ENCODE data around the gene SEH1L.

Gene SEH1L, protein sequence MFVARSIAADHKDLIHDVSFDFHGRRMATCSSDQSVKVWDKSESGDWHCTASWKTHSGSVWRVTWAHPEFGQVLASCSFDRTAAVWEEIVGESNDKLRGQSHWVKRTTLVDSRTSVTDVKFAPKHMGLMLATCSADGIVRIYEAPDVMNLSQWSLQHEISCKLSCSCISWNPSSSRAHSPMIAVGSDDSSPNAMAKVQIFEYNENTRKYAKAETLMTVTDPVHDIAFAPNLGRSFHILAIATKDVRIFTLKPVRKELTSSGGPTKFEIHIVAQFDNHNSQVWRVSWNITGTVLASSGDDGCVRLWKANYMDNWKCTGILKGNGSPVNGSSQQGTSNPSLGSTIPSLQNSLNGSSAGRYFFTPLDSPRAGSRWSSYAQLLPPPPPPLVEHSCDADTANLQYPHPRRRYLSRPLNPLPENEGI

DNA sequence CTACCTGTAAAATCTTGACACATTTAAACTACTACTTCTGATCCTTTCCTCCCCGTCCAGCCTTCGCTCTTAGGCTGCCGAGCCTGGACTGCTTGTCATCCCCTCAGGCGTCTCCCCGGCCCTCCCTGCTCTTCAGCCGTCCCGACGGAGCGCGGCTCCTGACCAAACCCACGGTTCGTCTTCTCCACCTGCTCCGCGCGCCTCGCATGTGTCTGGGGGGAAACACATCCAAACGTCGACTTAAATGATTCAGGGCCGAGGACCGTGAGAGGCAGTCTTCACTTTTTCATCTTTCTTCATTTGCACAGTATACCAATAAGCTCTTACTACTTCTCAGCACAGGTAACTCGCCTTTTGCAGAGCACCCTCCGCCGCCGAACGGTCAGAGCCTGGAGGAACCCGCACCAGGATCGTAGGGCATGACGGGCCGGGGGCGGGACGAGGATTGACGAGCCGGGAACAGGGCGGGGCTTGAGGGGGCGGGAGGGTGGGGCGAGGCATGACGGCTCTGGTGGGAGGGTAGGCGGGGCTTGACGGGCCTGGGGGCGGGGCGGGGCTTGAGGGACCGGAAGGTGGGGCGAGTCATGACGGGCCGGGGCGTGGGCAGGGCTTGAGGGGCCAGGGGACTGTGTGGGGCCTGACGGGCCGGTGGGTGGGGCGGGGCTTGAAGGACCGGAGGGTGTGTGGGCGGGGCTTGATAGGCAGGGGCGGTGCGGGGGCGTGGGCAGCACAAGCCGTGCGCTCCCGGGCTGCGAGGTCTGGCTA lies at the start of gene SEH1L:
Gene SEH1L (plus strand): TSS at position 727 of the 765 bp plus-strand sequence. CDS start 111 bp downstream, outside the sequence.
- Histone ChIP-seq H3K27ac (ENCODE audit: extremely low read depth, low read depth, low read length) (peak within 1 kb of the TSS; percentile 90), H3K4me1 (ENCODE audit: control insufficient read depth, insufficient read depth, low read length) (peaks cover 5% of the 10 kb centered on the region), H3K9me3 (ENCODE audit: control insufficient read depth, insufficient read depth, low read depth, low read length) (no peaks in the 10 kb centered on the region), H3K36me3 (ENCODE audit: control insufficient read depth in 2 of 2, insufficient read depth in 1 of 2, low read length in 2 of 2) (peaks cover 2 to 15% of the 10 kb centered on the region in 2 experiments; a peak in 2 of 3 replicates), H3K4me3 (ENCODE audit: low read depth, low read length) (peak within 1 kb of the TSS; percentile 73)
- POLR2A ChIA-PET: interaction anchor here (0.6 to 6.9 kb wide), 8 partner anchors 11 to 655 kb away, joined by 3 to 66 read pairs (median 6); partner anchors contain the start of genes AFG3L2, CEP192, CEP76 and PRELID3A
- CTCF ChIA-PET: interaction anchor here (2.6 kb wide), 1 partner anchor 13 kb away, joined by 11 read pairs; no protein-coding TSS in a partner anchor
- TF ChIP-seq ZNF239 (tag by site-specific recombination; IDR thresholded peaks at IDR 0.05) (no peak), ZNF10 (tag by site-specific recombination; IDR thresholded peaks at IDR 0.05) (no peak), ZNF529 (tag by site-specific recombination; IDR thresholded peaks at IDR 0.05; ENCODE audit: insufficient replicate concordance) (no peak), ZBTB7A (tag by site-specific recombination; IDR thresholded peaks at IDR 0.05; ENCODE audit: low read depth) (no peak), MYNN (tag by site-specific recombination; IDR thresholded peaks at IDR 0.05; ENCODE audit: borderline replicate concordance) (no peak), TRIM28 (IDR thresholded peaks at IDR 0.05; ENCODE audit: borderline replicate concordance, low read length) (no peak), IKZF3 (tag by site-specific recombination; IDR thresholded peaks at IDR 0.05) (0 out of 2 replicates have a peak, but pooled peaks have one; percentile 2), ZNF473 (tag by site-specific recombination; IDR thresholded peaks at IDR 0.05) (no peak), ZNF558 (tag by site-specific recombination; IDR thresholded peaks at IDR 0.05) (no peak), SCRT2 (tag by site-specific recombination; IDR thresholded peaks at IDR 0.05) (no peak), ZNF585B (tag by site-specific recombination; IDR thresholded peaks at IDR 0.05) (no peak), ZXDB (tag by site-specific recombination; IDR thresholded peaks at IDR 0.05) (no peak; the same call in 1 of the 2 replicates), ZNF600 (tag by site-specific recombination; IDR thresholded peaks at IDR 0.05) (peak; percentile 95), ZNF707 (tag by site-specific recombination; IDR thresholded peaks at IDR 0.05) (no peak), ZNF530 (tag by site-specific recombination; IDR thresholded peaks at IDR 0.05; ENCODE audit: low read depth) (no peak), ZNF391 (tag by site-specific recombination; IDR thresholded peaks at IDR 0.05; ENCODE audit: borderline replicate concordance, low read depth) (0 out of 2 replicates have a peak, but pooled peaks have one; percentile 30), KLF16 (tag by site-specific recombination; IDR thresholded peaks at IDR 0.05) (0 out of 2 replicates have a peak, but pooled peaks have one; percentile 7)
- TF ChIP-seq, protein P1, sequence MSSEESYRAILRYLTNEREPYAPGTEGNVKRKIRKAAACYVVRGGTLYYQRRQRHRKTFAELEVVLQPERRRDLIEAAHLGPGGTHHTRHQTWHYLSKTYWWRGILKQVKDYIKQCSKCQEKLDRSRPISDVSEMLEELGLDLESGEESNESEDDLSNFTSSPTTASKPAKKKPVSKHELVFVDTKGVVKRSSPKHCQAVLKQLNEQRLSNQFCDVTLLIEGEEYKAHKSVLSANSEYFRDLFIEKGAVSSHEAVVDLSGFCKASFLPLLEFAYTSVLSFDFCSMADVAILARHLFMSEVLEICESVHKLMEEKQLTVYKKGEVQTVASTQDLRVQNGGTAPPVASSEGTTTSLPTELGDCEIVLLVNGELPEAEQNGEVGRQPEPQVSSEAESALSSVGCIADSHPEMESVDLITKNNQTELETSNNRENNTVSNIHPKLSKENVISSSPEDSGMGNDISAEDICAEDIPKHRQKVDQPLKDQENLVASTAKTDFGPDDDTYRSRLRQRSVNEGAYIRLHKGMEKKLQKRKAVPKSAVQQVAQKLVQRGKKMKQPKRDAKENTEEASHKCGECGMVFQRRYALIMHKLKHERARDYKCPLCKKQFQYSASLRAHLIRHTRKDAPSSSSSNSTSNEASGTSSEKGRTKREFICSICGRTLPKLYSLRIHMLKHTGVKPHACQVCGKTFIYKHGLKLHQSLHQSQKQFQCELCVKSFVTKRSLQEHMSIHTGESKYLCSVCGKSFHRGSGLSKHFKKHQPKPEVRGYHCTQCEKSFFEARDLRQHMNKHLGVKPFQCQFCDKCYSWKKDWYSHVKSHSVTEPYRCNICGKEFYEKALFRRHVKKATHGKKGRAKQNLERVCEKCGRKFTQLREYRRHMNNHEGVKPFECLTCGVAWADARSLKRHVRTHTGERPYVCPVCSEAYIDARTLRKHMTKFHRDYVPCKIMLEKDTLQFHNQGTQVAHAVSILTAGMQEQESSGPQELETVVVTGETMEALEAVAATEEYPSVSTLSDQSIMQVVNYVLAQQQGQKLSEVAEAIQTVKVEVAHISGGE (tag by site-specific recombination; conservative IDR thresholded peaks at IDR 0.05; ENCODE audit: low read depth): no peak; the same call in none of the 2 replicates
- TF ChIP-seq, protein P2, sequence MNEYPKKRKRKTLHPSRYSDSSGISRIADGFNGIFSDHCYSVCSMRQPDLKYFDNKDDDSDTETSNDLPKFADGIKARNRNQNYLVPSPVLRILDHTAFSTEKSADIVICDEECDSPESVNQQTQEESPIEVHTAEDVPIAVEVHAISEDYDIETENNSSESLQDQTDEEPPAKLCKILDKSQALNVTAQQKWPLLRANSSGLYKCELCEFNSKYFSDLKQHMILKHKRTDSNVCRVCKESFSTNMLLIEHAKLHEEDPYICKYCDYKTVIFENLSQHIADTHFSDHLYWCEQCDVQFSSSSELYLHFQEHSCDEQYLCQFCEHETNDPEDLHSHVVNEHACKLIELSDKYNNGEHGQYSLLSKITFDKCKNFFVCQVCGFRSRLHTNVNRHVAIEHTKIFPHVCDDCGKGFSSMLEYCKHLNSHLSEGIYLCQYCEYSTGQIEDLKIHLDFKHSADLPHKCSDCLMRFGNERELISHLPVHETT (tag by site-specific recombination; IDR thresholded peaks at IDR 0.05): peak; percentile 13; the same call in 1 of the 2 replicates
- TF ChIP-seq, protein P3, sequence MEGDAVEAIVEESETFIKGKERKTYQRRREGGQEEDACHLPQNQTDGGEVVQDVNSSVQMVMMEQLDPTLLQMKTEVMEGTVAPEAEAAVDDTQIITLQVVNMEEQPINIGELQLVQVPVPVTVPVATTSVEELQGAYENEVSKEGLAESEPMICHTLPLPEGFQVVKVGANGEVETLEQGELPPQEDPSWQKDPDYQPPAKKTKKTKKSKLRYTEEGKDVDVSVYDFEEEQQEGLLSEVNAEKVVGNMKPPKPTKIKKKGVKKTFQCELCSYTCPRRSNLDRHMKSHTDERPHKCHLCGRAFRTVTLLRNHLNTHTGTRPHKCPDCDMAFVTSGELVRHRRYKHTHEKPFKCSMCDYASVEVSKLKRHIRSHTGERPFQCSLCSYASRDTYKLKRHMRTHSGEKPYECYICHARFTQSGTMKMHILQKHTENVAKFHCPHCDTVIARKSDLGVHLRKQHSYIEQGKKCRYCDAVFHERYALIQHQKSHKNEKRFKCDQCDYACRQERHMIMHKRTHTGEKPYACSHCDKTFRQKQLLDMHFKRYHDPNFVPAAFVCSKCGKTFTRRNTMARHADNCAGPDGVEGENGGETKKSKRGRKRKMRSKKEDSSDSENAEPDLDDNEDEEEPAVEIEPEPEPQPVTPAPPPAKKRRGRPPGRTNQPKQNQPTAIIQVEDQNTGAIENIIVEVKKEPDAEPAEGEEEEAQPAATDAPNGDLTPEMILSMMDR (tag by site-specific recombination; IDR thresholded peaks at IDR 0.05): no peak
- TF ChIP-seq, protein P4, sequence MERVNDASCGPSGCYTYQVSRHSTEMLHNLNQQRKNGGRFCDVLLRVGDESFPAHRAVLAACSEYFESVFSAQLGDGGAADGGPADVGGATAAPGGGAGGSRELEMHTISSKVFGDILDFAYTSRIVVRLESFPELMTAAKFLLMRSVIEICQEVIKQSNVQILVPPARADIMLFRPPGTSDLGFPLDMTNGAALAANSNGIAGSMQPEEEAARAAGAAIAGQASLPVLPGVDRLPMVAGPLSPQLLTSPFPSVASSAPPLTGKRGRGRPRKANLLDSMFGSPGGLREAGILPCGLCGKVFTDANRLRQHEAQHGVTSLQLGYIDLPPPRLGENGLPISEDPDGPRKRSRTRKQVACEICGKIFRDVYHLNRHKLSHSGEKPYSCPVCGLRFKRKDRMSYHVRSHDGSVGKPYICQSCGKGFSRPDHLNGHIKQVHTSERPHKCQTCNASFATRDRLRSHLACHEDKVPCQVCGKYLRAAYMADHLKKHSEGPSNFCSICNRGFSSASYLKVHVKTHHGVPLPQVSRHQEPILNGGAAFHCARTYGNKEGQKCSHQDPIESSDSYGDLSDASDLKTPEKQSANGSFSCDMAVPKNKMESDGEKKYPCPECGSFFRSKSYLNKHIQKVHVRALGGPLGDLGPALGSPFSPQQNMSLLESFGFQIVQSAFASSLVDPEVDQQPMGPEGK (tag by site-specific recombination; IDR thresholded peaks at IDR 0.05): peak; percentile 0; the same call in 1 of the 2 replicates
- TF ChIP-seq, protein P5, sequence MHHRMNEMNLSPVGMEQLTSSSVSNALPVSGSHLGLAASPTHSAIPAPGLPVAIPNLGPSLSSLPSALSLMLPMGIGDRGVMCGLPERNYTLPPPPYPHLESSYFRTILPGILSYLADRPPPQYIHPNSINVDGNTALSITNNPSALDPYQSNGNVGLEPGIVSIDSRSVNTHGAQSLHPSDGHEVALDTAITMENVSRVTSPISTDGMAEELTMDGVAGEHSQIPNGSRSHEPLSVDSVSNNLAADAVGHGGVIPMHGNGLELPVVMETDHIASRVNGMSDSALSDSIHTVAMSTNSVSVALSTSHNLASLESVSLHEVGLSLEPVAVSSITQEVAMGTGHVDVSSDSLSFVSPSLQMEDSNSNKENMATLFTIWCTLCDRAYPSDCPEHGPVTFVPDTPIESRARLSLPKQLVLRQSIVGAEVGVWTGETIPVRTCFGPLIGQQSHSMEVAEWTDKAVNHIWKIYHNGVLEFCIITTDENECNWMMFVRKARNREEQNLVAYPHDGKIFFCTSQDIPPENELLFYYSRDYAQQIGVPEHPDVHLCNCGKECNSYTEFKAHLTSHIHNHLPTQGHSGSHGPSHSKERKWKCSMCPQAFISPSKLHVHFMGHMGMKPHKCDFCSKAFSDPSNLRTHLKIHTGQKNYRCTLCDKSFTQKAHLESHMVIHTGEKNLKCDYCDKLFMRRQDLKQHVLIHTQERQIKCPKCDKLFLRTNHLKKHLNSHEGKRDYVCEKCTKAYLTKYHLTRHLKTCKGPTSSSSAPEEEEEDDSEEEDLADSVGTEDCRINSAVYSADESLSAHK (tag by site-specific recombination; IDR thresholded peaks at IDR 0.05): no peak

Data from HEK293 (cell line).